Kidney (tissue), 14 donors: ENCODE results near the gene TMEM147. TPM values are rescaled to one million over a fixed set of nuclear protein-coding genes. Genes with fewer than 3 reads are reported as not detected.

Experiments used
- DNase-seq, 5 donors: peaks; one replicate each; pipeline ENCODE4 v3.0.0-alpha.2; 2013 to 2020
- FAIRE-seq: peaks from 2 replicates; lab custom pipeline; 2012; peaks lifted over from hg19 to GRCh38; lab: Jason Lieb, UNC
- H3K27ac ChIP-seq, 2 donors: one replicate each; pipeline ENCODE4 v1.7.0; 2013; ENCODE audit warnings: low read depth in 2 of 2, low read length in 2 of 2, inconsistent platforms in 1 of 2
- H3K27me3 ChIP-seq: one replicate; pipeline ENCODE4 v1.7.1; 2013; ENCODE audit warnings: low read length, inconsistent platforms; ENCODE audit not compliant: control insufficient read depth, insufficient read depth
- H3K36me3 ChIP-seq, 3 donors: one replicate each; pipeline versions ENCODE4 v1.7.0 to v1.7.1; 2013; ENCODE audit warnings: low read length in 3 of 3, control low read depth in 1 of 3, inconsistent platforms in 1 of 3; ENCODE audit not compliant: insufficient read depth in 3 of 3, control insufficient read depth in 2 of 3
- H3K4me1 ChIP-seq, 3 donors: one replicate each; pipeline versions ENCODE4 v1.7.0 to v1.7.1; 2013; ENCODE audit warnings: low read length in 3 of 3, inconsistent platforms in 1 of 3, low read depth in 1 of 3; ENCODE audit not compliant: control insufficient read depth in 2 of 3, insufficient read depth in 2 of 3
- H3K4me3 ChIP-seq, 3 donors: one replicate each; pipeline versions ENCODE4 v1.7.0 to v1.8.1; 2013; ENCODE audit warnings: low read length in 3 of 3, control low read depth in 1 of 3, inconsistent platforms in 1 of 3
- H3K9ac ChIP-seq, 3 donors: one replicate each; pipeline versions ENCODE4 v1.7.0 to v1.7.1; 2013; ENCODE audit warnings: low read length in 3 of 3, control low read depth in 1 of 3, inconsistent platforms in 1 of 3
- H3K9me3 ChIP-seq, 3 donors: one replicate each; pipeline versions ENCODE4 v1.7.0 to v1.7.1; 2013; ENCODE audit warnings: low read length in 3 of 3, control low read depth in 1 of 3, inconsistent platforms in 1 of 3; ENCODE audit not compliant: control insufficient read depth in 2 of 3, insufficient read depth in 1 of 3
- intact Hi-C: fragments of 100-400 bp; cut with DNase I; formaldehyde crosslinking; loops from one replicate; pipeline ENCODE4 v1.11.1; 2022
- polyA plus RNA-seq: library from polyadenylated mRNA; stranded (reverse); fragments of 350-450 nt; fragmentation: Illumina TruSeq; extraction: RNeasy Lipid Tissue Mini Kit (QIAGEN cat#74804); gene quantifications from one replicate; pipeline ENCODE4 v1.2.3, GENCODE V29; 2014; ENCODE audit warnings: low read depth, low replicate concordance; ENCODE audit not compliant: insufficient read depth
- total RNA-seq: library from RNA; stranded (reverse); fragmentation: NEBNext Ultra II Directional; extraction: Animal tissue kit (Norgen Biotek cat#: 25700); gene quantifications from one replicate; pipeline ENCODE4 v1.2.1, GENCODE V29; 2021
- TF ChIP-seq, protein P1 (sequence below): IDR thresholded peaks from 3 replicates; pipeline ENCODE4 v1.5.1; 2012; ENCODE audit warnings: mild to moderate bottlenecking, moderate library complexity, borderline replicate concordance; ENCODE audit not compliant: insufficient read depth; ENCODE audit errors: extremely low read depth
- donor health status: control.
- donor health status: control.
- donor health status: control.
- donor health status: control.
- donor health status: control.
- donor health status: DM: yes; HTN: yes; CAD: no.
- donor health status: Normal renal cell carcinoma (clear cell type).

The TMEM147 gene
- total and polyA plus RNA-seq, 2 donors from 2014 or later, result 76.9 to 233 TPM

DNA sequence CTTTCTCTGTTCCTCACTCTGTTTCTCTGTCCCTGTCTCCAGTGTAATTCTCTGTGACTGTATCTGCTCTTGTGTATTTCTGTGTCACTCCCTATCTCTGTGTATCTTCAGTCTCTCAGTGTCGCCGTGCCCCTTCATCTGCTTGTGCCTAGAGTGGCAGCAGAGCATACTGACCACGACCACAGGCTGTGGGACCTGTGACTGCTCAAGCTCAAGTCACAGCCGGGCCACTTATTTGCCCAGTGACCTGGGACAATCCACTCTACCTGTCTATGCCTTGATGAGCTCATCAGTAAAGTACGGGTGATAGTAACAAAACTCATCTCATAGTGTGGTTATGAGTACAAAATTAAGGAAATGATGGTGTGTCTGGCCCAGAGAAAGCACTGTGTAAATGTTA is 8.7 kb downstream of the TMEM147 start:
- H3K27me3 ChIP-seq, result peaks cover 3% of the 10 kb centered on the region
- TF ChIP-seq, protein P1, sequence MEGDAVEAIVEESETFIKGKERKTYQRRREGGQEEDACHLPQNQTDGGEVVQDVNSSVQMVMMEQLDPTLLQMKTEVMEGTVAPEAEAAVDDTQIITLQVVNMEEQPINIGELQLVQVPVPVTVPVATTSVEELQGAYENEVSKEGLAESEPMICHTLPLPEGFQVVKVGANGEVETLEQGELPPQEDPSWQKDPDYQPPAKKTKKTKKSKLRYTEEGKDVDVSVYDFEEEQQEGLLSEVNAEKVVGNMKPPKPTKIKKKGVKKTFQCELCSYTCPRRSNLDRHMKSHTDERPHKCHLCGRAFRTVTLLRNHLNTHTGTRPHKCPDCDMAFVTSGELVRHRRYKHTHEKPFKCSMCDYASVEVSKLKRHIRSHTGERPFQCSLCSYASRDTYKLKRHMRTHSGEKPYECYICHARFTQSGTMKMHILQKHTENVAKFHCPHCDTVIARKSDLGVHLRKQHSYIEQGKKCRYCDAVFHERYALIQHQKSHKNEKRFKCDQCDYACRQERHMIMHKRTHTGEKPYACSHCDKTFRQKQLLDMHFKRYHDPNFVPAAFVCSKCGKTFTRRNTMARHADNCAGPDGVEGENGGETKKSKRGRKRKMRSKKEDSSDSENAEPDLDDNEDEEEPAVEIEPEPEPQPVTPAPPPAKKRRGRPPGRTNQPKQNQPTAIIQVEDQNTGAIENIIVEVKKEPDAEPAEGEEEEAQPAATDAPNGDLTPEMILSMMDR, result no peak
- H3K4me3 ChIP-seq, result no peak overlapping the region
- H3K4me1 ChIP-seq, result peaks cover 0 to 2% (median 0%) of the 10 kb centered on the region in 3 donors
- no peak for DNase-seq
- intact Hi-C loops, result no loop called here
- H3K36me3 ChIP-seq, result no peaks in the 10 kb centered on the region
- H3K9me3 ChIP-seq, result no peaks in the 10 kb centered on the region
- no peak for FAIRE-seq
- H3K27ac ChIP-seq, result no peak overlapping the region
- H3K9ac ChIP-seq, result no peak overlapping the region

DNA sequence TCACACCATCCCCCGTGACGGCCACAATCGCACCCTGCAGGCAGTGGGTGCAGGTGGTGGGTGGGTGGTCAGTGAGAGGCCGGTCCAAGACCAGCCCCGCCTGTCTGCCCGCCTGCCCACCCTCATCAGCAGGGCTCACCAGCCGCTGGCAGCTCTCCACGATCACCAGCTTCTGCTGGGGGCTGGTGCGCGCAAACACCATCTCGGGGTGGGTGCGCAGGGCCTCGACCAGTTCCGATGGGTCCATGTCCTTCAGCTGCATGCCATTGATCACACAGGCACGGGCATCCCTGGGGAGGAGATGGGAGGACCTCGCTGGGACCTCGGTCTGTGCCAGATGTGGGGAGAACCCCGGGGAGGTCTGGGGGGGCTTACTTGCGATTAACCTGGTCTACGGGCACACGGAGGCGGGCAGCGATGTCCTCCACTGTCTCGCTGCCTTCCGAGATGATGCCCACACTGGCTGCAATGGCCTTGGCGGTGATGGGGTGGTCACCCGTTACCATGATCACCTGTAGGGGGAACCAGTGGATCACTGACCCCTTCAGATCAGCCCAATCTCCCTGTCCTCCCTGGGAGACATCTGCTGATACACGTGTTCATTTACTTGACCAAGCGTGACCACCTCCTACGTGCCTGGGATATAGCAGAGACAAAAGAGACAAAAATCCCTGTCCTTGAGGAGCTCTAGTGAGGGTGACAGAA is 10.0 kb downstream of the TMEM147 start:
- Histone ChIP-seq H3K36me3 (no peaks in the 10 kb centered on the region), H3K9me3 (no peaks in the 10 kb centered on the region), H3K4me3 (no peak overlapping the region), H3K9ac (no peak overlapping the region), H3K27me3 (peaks cover 3% of the 10 kb centered on the region), H3K27ac (no peak overlapping the region), H3K4me1 (peaks cover 0 to 2% (median 0%) of the 10 kb centered on the region in 3 donors)
- DNase-seq (peak in 2 of 5 donors; percentile 30 to 44), FAIRE-seq (no peak)
- intact Hi-C loops, result no loop called here
- TF ChIP-seq, protein P1, result no peak

DNA sequence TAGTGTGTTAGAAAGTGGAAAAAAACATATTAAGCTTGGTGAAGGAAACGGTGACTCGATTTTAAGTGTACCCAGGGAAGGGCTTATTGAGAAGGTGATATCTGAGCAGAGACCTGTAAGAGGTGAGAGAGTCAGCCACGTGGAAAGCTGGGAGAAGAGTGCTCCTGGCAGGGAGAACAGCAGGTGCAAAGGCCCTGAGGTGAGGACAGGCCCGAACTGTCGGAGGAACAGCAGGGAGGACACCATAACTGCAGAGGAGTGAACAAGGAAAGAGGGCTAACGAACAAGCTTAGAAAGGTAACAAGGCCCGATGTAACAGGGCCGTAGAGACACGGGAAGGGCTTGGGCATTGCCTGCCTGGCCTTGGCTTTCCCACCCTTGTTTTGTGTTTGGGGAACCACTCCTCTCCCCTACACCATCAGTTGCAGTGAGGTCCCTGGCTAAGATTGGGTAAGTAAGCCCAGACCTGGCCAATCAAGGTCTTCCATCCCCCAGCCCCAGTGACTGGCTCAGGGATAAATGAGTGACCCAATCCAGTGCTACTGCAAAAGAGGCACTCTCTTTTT is 10.7 kb downstream of the TMEM147 start:
- Histone ChIP-seq H3K4me1 (peaks cover 0 to 2% (median 0%) of the 10 kb centered on the region in 3 donors), H3K9ac (no peak overlapping the region), H3K27me3 (peaks cover 3% of the 10 kb centered on the region), H3K9me3 (no peaks in the 10 kb centered on the region), H3K36me3 (no peaks in the 10 kb centered on the region), H3K27ac (no peak overlapping the region), H3K4me3 (no peak overlapping the region)
- TF ChIP-seq, protein P1, result no peak
- DNase-seq (peak in 1 of 5 donors; percentile 8), FAIRE-seq (no peak)
- intact Hi-C loops, result no loop called here
